Breast epithelium (tissue), 4 donors: ENCODE data around the gene MORN1. TPM values are rescaled to one million over a fixed set of nuclear protein-coding genes. Genes with fewer than 3 reads are reported as not detected.

Experiments used
- DNase-seq, 2 donors: peaks; one replicate each; pipeline ENCODE4 v3.0.0-alpha.2; 2019; ENCODE audit warnings: low spot score in 2 of 2
- H3K27ac ChIP-seq, 2 donors: fragments of 200-600 bp; sonication (generic) in 1 of 2; one replicate each; pipeline ENCODE4 v1.5.1; 2016 to 2019; ENCODE audit warnings: mild to moderate bottlenecking in 1 of 2
- H3K27me3 ChIP-seq, 2 donors: fragments of 200-600 bp; sonication (generic) in 1 of 2; one replicate each; pipeline versions ENCODE4 v1.5.1 to v1.6.0; 2017 to 2019; ENCODE audit warnings: control low read depth in 1 of 2, mild to moderate bottlenecking in 1 of 2
- H3K36me3 ChIP-seq: fragments of 200-600 bp; one replicate; pipeline ENCODE4 v1.5.1; 2019
- H3K4me1 ChIP-seq, 2 donors: fragments of 200-600 bp; sonication (generic); one replicate each; pipeline ENCODE4 v1.5.1; 2016 to 2019; ENCODE audit warnings: control low read depth in 1 of 2
- H3K4me3 ChIP-seq, 3 donors: fragments of 200-600 bp; sonication (generic); 1 replicate in 2 of 3; 2 replicates in 1 of 3; pipeline ENCODE4 v1.5.1; 2016 to 2019; ENCODE audit warnings: mild to moderate bottlenecking in 3 of 3, moderate library complexity in 2 of 3
- H3K9me3 ChIP-seq, 2 donors: fragments of 200-600 bp; sonication (generic) in 1 of 2; one replicate each; pipeline ENCODE4 v1.5.1; 2016 to 2019; ENCODE audit warnings: control low read depth in 1 of 2
- CTCF ChIP-seq, 3 donors: fragments of 450-650 bp; IDR thresholded peaks; one replicate each; pipeline ENCODE4 v1.5.1; 2016 to 2017; ENCODE audit warnings: antibody characterized with exemption in 3 of 3, mild to moderate bottlenecking in 3 of 3, moderate library complexity in 3 of 3
- POLR2A ChIP-seq: fragments of 450-650 bp; IDR thresholded peaks from one replicate; pipeline ENCODE4 v1.6.1; 2016; ENCODE audit warnings: antibody characterized with exemption, mild to moderate bottlenecking, moderate library complexity
- POLR2AphosphoS5 ChIP-seq, 3 donors: sonication (generic); formaldehyde crosslinking; IDR thresholded peaks; one replicate each; pipeline ENCODE4 v1.6.1; 2017; ENCODE audit warnings: antibody characterized with exemption in 3 of 3
- intact Hi-C: fragments of 100-400 bp; cut with DNase I; formaldehyde crosslinking; loops from one replicate; pipeline ENCODE4 v1.15.1; 2023; ENCODE audit warnings: low total_unique reads
- total RNA-seq, 3 donors: library from RNA; depleted of rRNA; stranded (reverse); fragments of >200 nt; gene quantifications; one replicate each; pipeline ENCODE4 v1.1.0, GENCODE V29; 2016

MORN1 gene
- total RNA-seq, 3 donors from 2014 or later: 4.0 to 18.1 (median 17.7) TPM

GRCh38 chr1:2406451-2407041 lies 15.2 kb upstream of the MORN1 start:
- H3K36me3 ChIP-seq: peaks cover 15% of the 10 kb centered on the region
- TF ChIP-seq CTCF (IDR thresholded peaks at IDR 0.05): no peak
- no peak for TF ChIP-seq POLR2A
- TF ChIP-seq POLR2AphosphoS5 (IDR thresholded peaks at IDR 0.05): no peak
- H3K9me3 ChIP-seq: no peaks in the 10 kb centered on the region
- DNase-seq: no peak
- no peak overlapping the region for H3K4me3 ChIP-seq
- H3K4me1 ChIP-seq: peaks cover 2 to 3% of the 10 kb centered on the region in 2 donors
- H3K27me3 ChIP-seq: no peaks in the 10 kb centered on the region
- no peak overlapping the region for H3K27ac ChIP-seq
- intact Hi-C loops: loop anchor here (5.0 kb wide), 1 partner anchor 761 kb away; no protein-coding TSS in a partner anchor

GRCh38 chr1:2405588-2406295 lies 14.4 kb upstream of the MORN1 start:
- Histone ChIP-seq H3K36me3 (peaks cover 15% of the 10 kb centered on the region), H3K27me3 (no peaks in the 10 kb centered on the region)

GRCh38 chr1:2404890-2405511 lies 13.6 kb upstream of the MORN1 start:
- no peak for DNase-seq
- Histone ChIP-seq H3K27ac (no peak overlapping the region), H3K27me3 (no peaks in the 10 kb centered on the region), H3K4me3 (no peak overlapping the region), H3K36me3 (peaks cover 15% of the 10 kb centered on the region), H3K4me1 (no peaks in the 10 kb centered on the region), H3K9me3 (no peaks in the 10 kb centered on the region)
- TF ChIP-seq POLR2AphosphoS5 (IDR thresholded peaks at IDR 0.05) (no peak), POLR2A (no peak), CTCF (IDR thresholded peaks at IDR 0.05) (no peak)
- intact Hi-C loops: loop anchor here (5.0 kb wide), 1 partner anchor 762 kb away; no protein-coding TSS in a partner anchor

More at GRCh38 chr1:2405588-2406295, 14.4 kb upstream of the MORN1 start:
- H3K9me3 ChIP-seq: no peaks in the 10 kb centered on the region
- TF ChIP-seq CTCF (IDR thresholded peaks at IDR 0.05): no peak
- TF ChIP-seq POLR2A: no peak
- no peak for TF ChIP-seq POLR2AphosphoS5 (IDR thresholded peaks at IDR 0.05)
- intact Hi-C loops: loop anchor here (5.0 kb wide), 1 partner anchor 762 kb away; no protein-coding TSS in a partner anchor
- DNase-seq: no peak
- no peak overlapping the region for H3K27ac ChIP-seq
- H3K4me1 ChIP-seq: no peaks in the 10 kb centered on the region
- H3K4me3 ChIP-seq: no peak overlapping the region

GRCh38 chr1:2404142-2404889 lies 13.0 kb upstream of the MORN1 start:
- no peak overlapping the region for H3K27ac ChIP-seq
- peaks cover 15% of the 10 kb centered on the region for H3K36me3 ChIP-seq
- H3K4me1 ChIP-seq: no peaks in the 10 kb centered on the region
- no peaks in the 10 kb centered on the region for H3K9me3 ChIP-seq
- no peak for DNase-seq
- no peak overlapping the region for H3K4me3 ChIP-seq
- intact Hi-C loops: no loop called here
- H3K27me3 ChIP-seq: no peaks in the 10 kb centered on the region
- no peak for TF ChIP-seq POLR2A
- TF ChIP-seq CTCF (IDR thresholded peaks at IDR 0.05): no peak
- TF ChIP-seq POLR2AphosphoS5 (IDR thresholded peaks at IDR 0.05): no peak
